Upper lobe of left lung (tissue), 6 donors: ENCODE measurements around the gene PGM5. TPM values are rescaled to one million over a fixed set of nuclear protein-coding genes. Genes with fewer than 3 reads are reported as not detected.
"Not testable (repeated sequence)": the region's sequence is repeated elsewhere in the genome, so short reads cannot be mapped to it uniquely, and the experiment has no call there.

Experiments
- ATAC-seq, 2 donors: fragments of 200-7000 bp; cut with Tn5 transposase; one replicate each; pipeline ENCODE4 v1.9.1; 2022; ENCODE audit warnings: mild to moderate bottlenecking in 2 of 2, moderate library complexity in 2 of 2; ENCODE audit not compliant: low FRiP score in 2 of 2
- DNase-seq, 2 donors: peaks; one replicate each; pipeline ENCODE4 v3.0.0-alpha.2; 2019 to 2020
- H3K27ac ChIP-seq, 4 donors: fragments of 200-600 bp; sonication (generic); one replicate each; pipeline ENCODE4 v1.5.1; 2016 to 2019
- H3K27me3 ChIP-seq, 4 donors: fragments of 200-600 bp; sonication (generic); one replicate each; pipeline ENCODE4 v1.5.1; 2017 to 2019
- H3K36me3 ChIP-seq, 4 donors: fragments of 200-600 bp; sonication (generic); one replicate each; pipeline ENCODE4 v1.5.1; 2016 to 2019
- H3K4me1 ChIP-seq, 4 donors: fragments of 200-600 bp; sonication (generic); one replicate each; pipeline ENCODE4 v1.5.1; 2018 to 2019
- H3K4me3 ChIP-seq, 4 donors: fragments of 200-600 bp; sonication (generic); one replicate each; pipeline ENCODE4 v1.5.1; 2017 to 2019; ENCODE audit warnings: mild to moderate bottlenecking in 2 of 4, moderate library complexity in 1 of 4
- H3K9me3 ChIP-seq, 4 donors: fragments of 200-600 bp; sonication (generic); one replicate each; pipeline ENCODE4 v1.5.1; 2018 to 2019
- WGBS, 2 donors: methylation state at CpG; one replicate each; pipeline ENCODE4 v1.1.5; 2017 to 2018; 5-methylcytosine and 5-hydroxymethylcytosine counted together
- total RNA-seq, 6 donors: library from RNA; depleted of rRNA in 4 of 6; stranded (reverse); fragments of >200 nt in 4 of 6; gene quantifications; one replicate each; pipeline versions ENCODE4 v1.1.0 to v1.2.1, GENCODE V29; 2016 to 2021
- donor health status: DM: no; HTN: no; CAD: no; lungs with moderate emphysema.
- donor health status: DM: no; HTN: yes; CAD: no; lungs with severe emphysema.

PGM5 gene
- 10 to 100 TPM in 5 of 6 donors, 1 to 10 TPM in 1; 9.4 to 32.1 (median 16.0) TPM for total RNA-seq

DNA sequence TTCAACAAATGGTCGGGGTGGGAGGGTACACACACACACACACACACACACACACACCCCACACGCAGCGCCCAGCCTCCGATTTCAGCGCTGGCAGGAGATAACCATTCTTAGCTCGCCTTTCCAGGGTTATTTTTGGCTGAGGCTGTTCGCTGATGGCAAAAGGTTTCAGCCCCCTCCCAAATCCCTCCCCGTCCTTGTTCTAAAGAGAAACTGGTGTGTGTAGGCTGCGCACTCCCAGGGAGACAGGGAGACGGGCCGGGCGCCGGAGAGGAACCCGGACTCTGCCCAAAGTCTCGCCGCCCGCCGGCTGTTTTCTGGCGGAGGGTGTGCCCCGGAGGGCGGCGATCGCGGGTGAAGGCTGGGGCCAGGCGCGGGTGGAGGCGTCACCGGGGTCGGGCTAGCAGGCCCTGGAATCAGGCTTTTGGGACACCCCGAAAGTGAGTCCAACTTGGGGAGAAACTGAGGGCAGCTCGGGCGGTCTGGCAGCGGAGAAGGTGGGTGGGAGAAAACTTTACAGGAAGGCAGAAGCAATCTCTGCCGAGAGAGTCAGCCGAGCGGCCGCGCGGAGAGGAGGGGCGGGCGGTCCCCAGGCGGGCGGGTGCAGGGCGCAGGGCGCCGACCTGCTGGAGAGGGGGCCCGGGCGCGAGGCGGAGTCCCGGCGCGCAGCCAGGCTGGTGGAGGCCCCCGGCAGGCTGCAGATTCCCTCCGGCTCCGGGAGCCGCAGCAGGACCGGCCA lies at the start of gene PGM5:
Gene PGM5, plus strand, starts transcription at position 232 of the 739 bp plus-strand sequence. CDS start 517 bp downstream, outside the sequence.
- 0 to 1% methylated on average over 1 to 34 of the region's 58 CpGs for WGBS, 2 donors
- peak; percentile 78 to 91 for ATAC-seq
- peak in 1 of 2 donors; percentile 90 for DNase-seq
- not testable (repeated sequence) for H3K36me3 ChIP-seq, H3K27me3 ChIP-seq, H3K9me3 ChIP-seq
- Histone ChIP-seq H3K27ac (peak within 1 kb of the TSS in 3 of 4 donors; percentile 17 to 79 (median 77)), H3K4me3 (peak within 1 kb of the TSS; percentile 44 to 59 (median 56)), H3K4me1 (peaks cover 0 to 11% (median 3%) of the 10 kb centered on the region in 4 donors)

DNA sequence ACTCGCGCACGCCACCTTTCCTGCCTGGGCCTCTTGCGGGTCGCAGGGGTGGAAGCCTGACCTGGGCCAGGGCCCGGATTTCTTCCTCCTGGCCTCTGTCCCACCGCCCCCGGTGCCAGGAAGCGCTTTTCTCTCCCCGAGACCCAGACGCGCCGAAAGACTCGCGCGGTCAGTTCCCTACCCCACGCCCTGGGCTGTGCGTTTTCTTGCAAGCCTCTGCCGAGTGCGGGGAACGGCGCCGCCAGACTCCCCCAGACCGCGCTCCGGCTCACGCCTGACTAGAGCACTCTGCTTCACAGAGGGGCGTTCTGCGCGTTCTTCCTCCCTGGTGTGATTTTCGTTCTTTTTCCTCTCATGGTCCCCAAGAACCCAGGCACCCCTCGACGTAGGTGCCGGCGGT lies 49.3 kb upstream of the PGM5 start:
- not testable (repeated sequence) for H3K27me3 ChIP-seq, H3K27ac ChIP-seq, H3K36me3 ChIP-seq, H3K4me1 ChIP-seq, H3K4me3 ChIP-seq, H3K9me3 ChIP-seq
- ATAC-seq (peak; percentile 49 to 58), DNase-seq (peak in 1 of 2 donors; percentile 69)
- WGBS, 2 donors: 49% methylated on average over 16 of the region's 35 CpGs; no CpG with 5 or more reads in 1 of the 2 donors

DNA sequence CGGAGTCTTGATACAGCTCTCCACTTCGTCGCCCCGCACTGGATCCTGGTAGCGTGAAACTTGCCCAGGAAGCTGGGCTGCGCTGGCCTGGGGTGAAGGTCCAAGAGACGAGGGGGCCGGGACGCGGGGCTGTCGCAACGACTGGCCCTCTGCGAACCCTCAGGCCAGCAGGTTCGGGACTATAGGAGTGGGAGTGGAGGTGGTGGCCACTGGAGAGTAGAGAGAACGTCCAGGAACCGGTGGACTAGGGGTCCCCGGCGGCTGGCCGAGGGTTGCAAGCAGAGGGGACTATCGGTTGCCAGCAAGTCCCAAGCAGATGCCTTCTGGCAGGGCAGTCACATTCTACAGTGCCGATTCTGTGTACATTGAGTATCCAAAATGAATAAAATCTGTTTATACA lies 48.8 kb upstream of the PGM5 start:
- not testable (repeated sequence) for H3K36me3 ChIP-seq, H3K27me3 ChIP-seq, H3K4me1 ChIP-seq, H3K27ac ChIP-seq, H3K9me3 ChIP-seq, H3K4me3 ChIP-seq
- ATAC-seq (peak; percentile 46 to 56), DNase-seq (peak in 1 of 2 donors; percentile 83)
- 25 to 41% methylated on average over 16 to 18 of the region's 21 CpGs for whole genome bisulfite sequencing, 2 donors

DNA sequence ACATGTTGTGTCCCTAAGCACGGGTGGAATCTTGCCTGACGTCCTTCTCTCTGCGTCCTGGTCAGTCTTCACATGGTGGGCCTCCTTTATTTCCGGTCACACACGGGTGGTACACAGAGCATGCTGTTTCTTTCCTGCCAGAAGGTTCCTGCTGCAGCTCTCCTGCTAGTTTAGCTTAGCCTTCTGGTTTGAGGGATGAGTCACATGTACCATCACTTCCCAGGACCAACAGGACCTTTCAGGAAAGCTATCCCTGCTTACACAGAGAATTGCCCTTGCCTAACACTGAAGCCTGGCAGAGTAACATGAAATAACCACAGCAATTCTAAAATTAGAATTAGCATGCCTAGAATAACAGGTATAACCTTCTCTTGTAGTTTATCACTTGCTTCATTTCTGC lies 45.2 kb upstream of the PGM5 start:
- not testable (repeated sequence) for H3K27me3 ChIP-seq, DNase-seq, H3K4me1 ChIP-seq, H3K36me3 ChIP-seq, ATAC-seq, H3K27ac ChIP-seq, H3K9me3 ChIP-seq, H3K4me3 ChIP-seq
- WGBS, 2 donors: no CpG with 5 or more reads among the region's 5 CpGs

DNA sequence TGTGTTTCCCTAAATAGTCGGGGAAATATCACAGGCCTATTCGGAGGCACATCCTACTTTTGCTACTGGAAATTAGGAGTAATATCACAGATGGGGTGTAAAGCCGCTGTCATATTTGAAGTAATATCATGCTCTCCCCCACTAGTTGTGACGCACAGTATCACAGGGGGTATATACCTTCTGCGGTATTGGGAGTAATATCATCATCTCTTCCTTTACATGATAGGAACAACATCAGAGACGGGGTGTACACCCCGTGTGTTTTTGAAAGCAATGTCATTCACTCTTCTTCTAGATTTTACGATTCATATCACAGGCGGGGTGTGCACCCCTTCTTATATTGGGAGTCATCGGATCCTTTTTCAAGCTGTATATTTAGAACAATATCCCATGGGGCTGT lies 38.2 kb upstream of the PGM5 start:
- not testable (repeated sequence) for H3K4me3 ChIP-seq

DNA sequence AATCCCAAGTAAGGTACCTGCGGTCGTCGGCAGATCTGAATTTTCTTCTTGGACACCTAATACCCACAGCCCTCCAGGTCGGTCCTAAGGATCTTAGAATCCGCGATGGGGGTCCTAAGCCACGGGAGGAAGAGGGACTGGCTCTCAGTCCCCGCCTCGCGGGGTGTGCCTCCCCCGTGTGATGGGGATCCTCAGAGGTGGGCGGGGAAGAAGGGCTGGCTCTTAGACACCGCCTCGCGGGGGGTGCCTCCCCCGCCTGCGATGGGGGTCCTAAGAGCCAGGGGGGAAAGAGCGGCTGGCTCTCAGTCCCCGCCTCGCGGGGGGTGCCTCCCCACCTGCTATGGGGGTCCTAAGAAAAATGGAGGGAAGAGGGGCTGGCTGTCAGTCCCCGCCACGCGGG lies 32.7 kb upstream of the PGM5 start:
- H3K36me3 ChIP-seq, H3K9me3 ChIP-seq, DNase-seq, H3K27me3 ChIP-seq, ATAC-seq, H3K4me3 ChIP-seq, H3K27ac ChIP-seq, H3K4me1 ChIP-seq: not testable (repeated sequence)
- 75% methylated on average over 4 of the region's 24 CpGs; no CpG with 5 or more reads in 1 of the 2 donors for WGBS, 2 donors

More for the DNA sequence above, 38.2 kb upstream of the PGM5 start:
- not testable (repeated sequence) for H3K27me3 ChIP-seq, H3K27ac ChIP-seq, H3K9me3 ChIP-seq, H3K36me3 ChIP-seq, H3K4me1 ChIP-seq, DNase-seq
- peak; percentile 46 to 68 for ATAC-seq
- whole genome bisulfite sequencing, 2 donors: 67 to 75% methylated on average over 10 of the region's 10 CpGs

DNA sequence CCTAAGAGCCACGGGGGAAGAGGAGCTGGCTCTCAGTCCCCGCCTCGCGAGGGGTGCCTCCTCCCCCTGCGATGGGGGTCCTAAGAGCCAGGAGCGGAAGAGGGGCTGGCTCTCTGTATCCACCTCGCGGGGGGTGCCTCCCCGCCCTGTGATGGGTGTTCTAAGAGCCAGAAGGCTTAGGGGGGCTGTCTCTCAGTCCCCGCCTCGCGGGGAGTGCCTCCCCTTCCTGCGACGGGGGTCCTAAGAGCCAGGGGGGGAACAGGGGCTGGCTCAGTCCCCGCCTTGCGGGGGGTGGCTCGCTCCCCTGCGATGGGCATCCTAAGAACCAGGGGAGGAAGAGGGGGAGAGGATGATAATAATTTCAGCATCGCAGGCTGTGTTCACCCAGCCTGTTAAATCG lies 31.9 kb upstream of the PGM5 start:
- not testable (repeated sequence) for DNase-seq, H3K27me3 ChIP-seq, H3K9me3 ChIP-seq, H3K27ac ChIP-seq, H3K4me3 ChIP-seq, H3K36me3 ChIP-seq, H3K4me1 ChIP-seq
- WGBS, 2 donors: no CpG with 5 or more reads among the region's 20 CpGs
- peak in 1 of 2 donors; percentile 70 for ATAC-seq

DNA sequence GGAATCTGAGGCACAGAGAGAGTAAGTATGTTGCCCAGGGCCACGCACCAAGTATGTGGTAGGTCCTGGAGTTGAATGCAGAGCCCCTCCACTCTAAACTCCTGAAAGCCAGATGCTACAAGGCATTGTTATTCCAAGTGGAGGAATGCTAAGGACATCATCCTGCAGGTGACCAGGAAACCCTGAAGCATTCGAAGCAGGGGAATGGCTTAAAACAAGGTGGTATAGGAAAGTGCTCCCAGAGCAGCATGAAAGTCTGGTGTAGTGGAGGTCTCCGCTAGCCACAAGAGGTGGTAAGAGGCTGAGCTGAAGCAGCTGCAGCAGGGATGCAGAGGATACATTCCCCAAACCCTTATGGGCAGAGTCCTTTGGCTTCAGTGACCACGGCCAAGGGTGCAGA lies 27.3 kb upstream of the PGM5 start:
- not testable (repeated sequence) for ATAC-seq, H3K27me3 ChIP-seq
- WGBS, 2 donors: 56 to 83% methylated on average over 2 of the region's 4 CpGs

DNA sequence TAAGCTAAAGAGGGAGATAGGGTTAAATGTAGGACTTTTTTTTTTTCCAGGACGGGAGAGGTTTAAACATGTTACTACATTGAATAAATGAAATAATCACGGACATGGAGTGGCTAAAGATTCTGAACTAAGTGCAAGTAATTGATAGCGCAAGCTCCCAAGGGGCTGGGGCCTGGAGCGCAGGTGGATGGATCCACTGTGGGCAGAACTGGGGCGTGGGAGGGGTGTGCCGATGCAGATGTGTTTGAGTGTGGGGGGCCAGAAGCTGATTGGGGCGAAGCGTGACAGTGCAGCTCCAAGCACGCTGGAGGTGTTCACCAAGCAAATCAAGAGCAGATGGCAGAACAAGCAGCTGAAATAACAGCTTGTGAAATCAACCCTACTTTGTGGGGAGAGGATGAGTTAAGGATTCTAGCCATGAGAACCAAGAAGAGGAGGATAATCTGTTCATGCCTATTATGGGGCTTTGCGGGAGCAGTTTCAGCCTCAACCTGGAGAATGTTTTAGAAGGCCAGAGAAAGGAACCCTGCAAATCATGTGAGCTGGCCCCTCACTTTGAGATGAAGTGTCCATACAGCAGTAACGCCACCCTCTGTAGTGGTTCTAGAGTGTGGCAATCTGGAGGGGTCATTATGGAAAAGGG lies 25.8 kb upstream of the PGM5 start:
- H3K9me3 ChIP-seq, H3K27me3 ChIP-seq, H3K27ac ChIP-seq, DNase-seq, H3K4me3 ChIP-seq, H3K4me1 ChIP-seq, ATAC-seq, H3K36me3 ChIP-seq: not testable (repeated sequence)
- 86 to 95% methylated on average over 10 of the region's 11 CpGs for WGBS, 2 donors

More for the DNA sequence above, 27.3 kb upstream of the PGM5 start:
- not testable (repeated sequence) for H3K36me3 ChIP-seq, H3K9me3 ChIP-seq, DNase-seq, H3K27ac ChIP-seq, H3K4me1 ChIP-seq, H3K4me3 ChIP-seq

DNA sequence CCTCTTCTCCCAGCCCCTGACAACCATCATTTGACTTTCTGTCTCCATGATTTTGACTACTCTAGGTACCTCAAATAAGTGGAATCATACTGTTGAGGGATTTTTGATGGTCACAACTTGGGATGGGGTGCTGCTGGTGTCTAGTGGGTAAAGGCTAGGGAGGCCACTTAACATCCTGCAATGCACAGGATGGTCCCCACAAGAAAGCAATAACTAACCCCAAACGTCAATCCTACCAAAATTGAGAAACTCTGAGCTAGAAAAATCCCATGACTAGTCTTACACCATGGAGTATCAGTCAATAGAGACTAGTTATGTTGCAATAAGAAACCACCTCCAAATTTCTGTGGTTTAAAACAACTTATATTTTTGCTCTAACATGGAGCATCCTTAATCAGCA lies 24.3 kb upstream of the PGM5 start:
- not testable (repeated sequence) for H3K27ac ChIP-seq, H3K9me3 ChIP-seq, ATAC-seq, H3K4me1 ChIP-seq, H3K4me3 ChIP-seq, H3K27me3 ChIP-seq, DNase-seq, H3K36me3 ChIP-seq
- WGBS, 2 donors: 64% methylated on average over 1 of the region's 1 CpG; no CpG with 5 or more reads in 1 of the 2 donors

DNA sequence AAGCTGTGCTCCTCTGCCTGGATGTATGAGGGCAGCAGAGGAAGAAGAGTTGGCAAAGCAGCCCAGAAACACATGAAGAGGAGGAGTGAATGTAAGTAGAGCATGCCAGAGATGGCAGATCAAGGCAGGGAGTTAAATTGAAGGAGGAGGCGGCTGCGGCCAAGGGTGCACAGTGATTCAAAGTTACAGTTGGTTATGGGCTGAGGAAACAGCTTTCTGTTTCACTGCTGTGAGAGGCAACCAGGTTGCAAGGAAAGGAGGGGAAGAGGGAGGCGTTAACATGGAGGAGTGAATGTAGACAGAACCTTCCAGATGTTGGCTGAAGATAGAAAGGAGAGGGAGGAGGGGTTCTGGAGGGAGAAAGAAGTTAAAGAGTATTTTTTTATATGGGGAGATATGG lies 20.5 kb upstream of the PGM5 start:
- not testable (repeated sequence) for H3K27ac ChIP-seq, H3K4me3 ChIP-seq, DNase-seq, H3K9me3 ChIP-seq, H3K27me3 ChIP-seq, H3K4me1 ChIP-seq, H3K36me3 ChIP-seq
- WGBS, 2 donors: 30 to 71% methylated on average over 2 to 3 of the region's 3 CpGs
- ATAC-seq: peak in 1 of 2 donors; percentile 34

DNA sequence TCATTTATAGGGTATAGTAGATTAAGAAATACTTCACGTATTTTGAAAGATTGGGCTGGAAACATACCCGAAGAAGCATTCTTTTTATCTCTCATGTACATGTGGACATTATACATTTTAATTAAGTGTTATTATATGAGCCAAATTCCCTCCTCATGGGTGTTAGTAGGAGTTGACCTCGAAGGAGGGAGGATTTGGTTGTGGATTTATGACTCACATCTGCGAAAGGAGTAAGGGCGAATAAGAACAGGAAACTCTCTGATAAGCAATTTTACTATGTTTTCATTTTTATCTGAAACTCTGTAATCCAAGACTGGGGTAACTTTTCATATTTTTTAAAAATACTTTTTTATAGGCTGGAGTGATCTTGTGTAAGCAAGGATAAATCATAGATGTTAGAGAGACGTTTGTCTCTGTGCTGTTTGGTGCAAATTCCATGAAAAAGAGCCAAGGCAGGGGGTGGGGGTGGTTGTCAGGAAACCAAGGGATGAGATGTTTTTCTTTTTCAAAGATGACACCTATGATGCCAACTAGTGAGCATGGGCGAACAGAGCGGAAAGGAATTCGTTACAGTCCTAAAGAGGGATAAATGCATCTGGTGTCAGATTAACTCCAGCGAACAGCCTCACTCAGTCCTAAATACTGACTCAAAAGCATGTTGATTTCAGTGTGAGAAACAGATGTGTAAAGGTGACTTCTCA lies 19.6 kb upstream of the PGM5 start:
- H3K27ac ChIP-seq, H3K4me1 ChIP-seq, H3K36me3 ChIP-seq, H3K4me3 ChIP-seq, DNase-seq, H3K9me3 ChIP-seq, H3K27me3 ChIP-seq: not testable (repeated sequence)
- 54 to 80% methylated on average over 5 of the region's 10 CpGs for WGBS, 2 donors
- ATAC-seq: peak; percentile 46 to 73

DNA sequence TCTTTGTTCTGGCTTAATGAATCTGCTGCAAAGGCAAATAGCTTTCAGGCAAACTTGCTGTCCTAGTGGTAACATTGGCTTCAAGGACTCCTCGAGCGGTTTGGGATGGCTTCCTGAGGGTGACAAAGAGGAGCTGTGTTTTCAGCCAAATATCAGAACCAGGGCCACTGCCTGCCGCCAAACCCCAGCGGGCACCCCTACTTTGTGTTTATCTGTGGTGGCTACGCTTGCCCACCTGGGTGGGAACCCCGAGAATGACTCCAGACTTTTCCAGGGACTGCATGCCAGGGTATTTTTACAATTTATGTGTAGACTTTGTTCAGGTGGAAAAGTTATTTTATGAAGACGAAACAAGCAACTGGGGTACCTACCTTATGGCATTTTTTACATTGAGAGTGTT lies 18.4 kb upstream of the PGM5 start:
- WGBS, 2 donors: 79 to 85% methylated on average over 7 of the region's 7 CpGs
- not testable (repeated sequence) for H3K4me3 ChIP-seq, H3K27me3 ChIP-seq, ATAC-seq, H3K9me3 ChIP-seq, H3K4me1 ChIP-seq, H3K36me3 ChIP-seq, DNase-seq, H3K27ac ChIP-seq
